C4-2B (cell line): ENCODE measurements around the gene WDR7.

Source experiments
- CTCF ChIP-seq: fragments of 450-650 bp; conservative IDR thresholded peaks from 2 replicates; pipeline ENCODE4 v1.5.1; 2017; ENCODE audit warnings: mild to moderate bottlenecking
- ZFX ChIP-seq: fragments of 450-650 bp; IDR thresholded peaks from 2 replicates; pipeline ENCODE4 v1.6.1; 2017

DNA sequence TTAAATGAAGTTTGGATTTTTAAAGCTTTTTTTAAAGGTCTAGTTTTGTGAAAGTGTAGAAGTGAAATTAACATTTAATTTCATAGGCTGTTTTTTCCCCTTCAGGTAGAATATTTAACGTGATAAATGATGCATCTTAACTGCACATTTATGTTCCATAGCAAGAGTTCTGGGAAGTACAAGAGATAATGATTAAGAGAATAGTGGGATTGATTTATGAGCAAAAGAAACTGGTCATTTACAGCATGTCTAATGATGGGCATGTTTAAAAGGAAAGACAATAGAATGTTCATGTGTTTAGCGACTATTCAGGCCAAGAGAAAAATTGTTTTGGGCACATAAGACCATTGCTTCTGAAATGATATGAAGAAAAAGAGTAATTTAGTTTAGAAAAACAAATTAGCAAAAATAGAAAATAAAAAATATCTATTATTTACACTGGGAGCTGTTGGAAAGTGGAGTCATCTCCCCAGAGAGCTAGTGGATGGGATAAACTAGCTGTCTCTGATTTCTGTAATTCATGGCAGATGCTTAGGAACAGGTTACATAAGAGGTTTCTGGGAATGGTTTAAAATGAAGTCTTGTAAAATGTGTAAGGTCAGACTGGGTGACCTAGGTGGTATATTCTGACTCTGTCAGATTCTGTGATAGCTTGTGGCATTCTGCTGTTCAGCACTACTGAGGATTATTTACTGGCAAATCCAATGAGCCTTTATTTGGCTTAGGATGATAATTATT is 60.7 kb downstream of the WDR7 start:
- TF ChIP-seq CTCF (no peak), ZFX (no peak)
